ENCODE data around the gene RXFP4. TPM values are rescaled to one million over a fixed set of nuclear protein-coding genes. Genes with fewer than 3 reads are reported as not detected.
"Not testable (repeated sequence)": the region's sequence is repeated elsewhere in the genome, so short reads cannot be mapped to it uniquely, and the experiment has no call there.

Gene RXFP4
- total and polyA plus RNA-seq, 2 donors (not counting 1 experiment from before 2014, with no cell fraction given) = 0.12 TPM; not detected in 1

GRCh38 chr1:155929057-155929456, 12.4 kb upstream of the RXFP4 start:
- ATAC-seq (ENCODE audit: low read depth) (no peak), DNase-seq (no peak)
- Histone ChIP-seq H3K79me2 (ENCODE audit: control insufficient read depth, insufficient read depth, low read length) (peaks cover 67% of the 10 kb centered on the region), H3K4me2 (replicated peaks; ENCODE audit: low read depth, low read length, poor library complexity, severe bottlenecking) (no peak overlapping the region), H3K9me3 (ENCODE audit: control extremely low read depth in 1 of 3, control insufficient read depth in 2 of 3, insufficient read depth in 1 of 3, low read length in 2 of 3) (no peaks in the 10 kb centered on the region), H3K27ac (ENCODE audit: low read length in 2 of 2) (no peak overlapping the region), H3K4me3 (ENCODE audit: control extremely low read depth in 1 of 5, extremely low read depth in 1 of 5, insufficient read depth in 1 of 5, low read depth in 2 of 5, low read length in 4 of 5) (no peak overlapping the region), H3K9ac (ENCODE audit: low read length) (no peak overlapping the region), H3K36me3 (replicated peaks in 1 of 2; ENCODE audit: control extremely low read depth in 1 of 2, control insufficient read depth in 1 of 2, extremely low read depth in 1 of 2, insufficient read depth in 2 of 2, low read length in 1 of 2) (peaks cover 3 to 74% of the 10 kb centered on the region in 2 experiments), H2AFZ (ENCODE audit: insufficient read depth, low read depth, low read length, poor library complexity, severe bottlenecking) (no peak overlapping the region), H3K4me1 (ENCODE audit: control insufficient read depth in 2 of 2, insufficient read depth in 2 of 2, low read length in 2 of 2) (peaks cover 27 to 36% of the 10 kb centered on the region in 2 donors), H4K20me1 (ENCODE audit: control insufficient read depth, insufficient read depth, low read length, poor library complexity, severe bottlenecking) (peaks cover 39% of the 10 kb centered on the region), H3K27me3 (replicated peaks in 1 of 4; ENCODE audit: control extremely low read depth in 1 of 4, control insufficient read depth in 3 of 4, insufficient read depth in 4 of 4, low read length in 3 of 4) (no peaks in the 10 kb centered on the region)
- no peak overlapping the region for H3K4me3 Mint-ChIP-seq
- no peaks in the 10 kb centered on the region for H3K27me3 Mint-ChIP-seq
- intact Hi-C loops (cut with micrococcal nuclease) = no loop called here
- ChIA-PET POLR2A (no interaction called here), CTCF (interaction anchor here (1.3 kb wide), 1 partner anchor 9 kb away, joined by 6 read pairs; no protein-coding TSS in a partner anchor)
- no peaks in the 10 kb centered on the region for H3K9me3 Mint-ChIP-seq (ENCODE audit: insufficient read depth)
- TF ChIP-seq EZH2 (IDR thresholded peaks at IDR 0.05; ENCODE audit: borderline replicate concordance, insufficient read depth, low read depth, low read length, poor library complexity, severe bottlenecking) (no peak), CTCF (IDR thresholded peaks at IDR 0.05) (no peak)
- H3K4me1 Mint-ChIP-seq = peaks cover 28% of the 10 kb centered on the region
- H3K27ac Mint-ChIP-seq = no peak overlapping the region
- 93% methylated on average over 3 of the region's 5 CpGs for WGBS (ENCODE audit: insufficient coverage)

DNA sequence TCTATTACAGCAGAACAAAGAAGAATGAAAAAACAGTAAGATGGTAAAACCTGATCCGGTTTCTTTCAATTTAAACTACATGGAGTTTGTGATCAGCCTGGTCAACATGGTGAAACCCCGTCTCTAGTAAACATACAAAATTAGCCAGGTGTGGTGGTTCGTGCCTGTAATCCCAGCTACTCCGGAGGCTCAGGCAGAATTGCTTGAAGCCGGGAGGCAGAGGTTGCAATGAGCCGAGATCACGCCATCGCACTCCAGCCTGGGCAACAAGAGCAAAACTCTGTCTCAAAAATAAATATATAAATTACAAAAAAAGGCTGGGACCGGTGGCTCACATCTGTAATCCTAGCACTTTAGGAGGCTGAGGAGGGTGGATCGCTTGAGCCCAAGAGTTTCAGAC, 10.7 kb upstream of the RXFP4 start:
- H3K27me3 Mint-ChIP-seq; H3K27me3 ChIP-seq (replicated peaks in 1 of 4; ENCODE audit: control extremely low read depth in 1 of 4, control insufficient read depth in 3 of 4, insufficient read depth in 4 of 4, low read length in 3 of 4); DNase-seq; H3K4me2 ChIP-seq (replicated peaks; ENCODE audit: low read depth, low read length, poor library complexity, severe bottlenecking); ATAC-seq (ENCODE audit: low read depth); H3K9ac ChIP-seq (ENCODE audit: low read length); H3K9me3 ChIP-seq (ENCODE audit: control extremely low read depth in 1 of 3, control insufficient read depth in 2 of 3, insufficient read depth in 1 of 3, low read length in 2 of 3); H2AFZ ChIP-seq (ENCODE audit: insufficient read depth, low read depth, low read length, poor library complexity, severe bottlenecking); H3K4me3 Mint-ChIP-seq; H3K9me3 Mint-ChIP-seq (ENCODE audit: insufficient read depth); H3K4me3 ChIP-seq (ENCODE audit: control extremely low read depth in 1 of 5, extremely low read depth in 1 of 5, insufficient read depth in 1 of 5, low read depth in 2 of 5, low read length in 4 of 5): not testable (repeated sequence)
- Histone ChIP-seq H4K20me1 (ENCODE audit: control insufficient read depth, insufficient read depth, low read length, poor library complexity, severe bottlenecking) (peaks cover 39% of the 10 kb centered on the region), H3K36me3 (replicated peaks in 1 of 2; ENCODE audit: control extremely low read depth in 1 of 2, control insufficient read depth in 1 of 2, extremely low read depth in 1 of 2, insufficient read depth in 2 of 2, low read length in 1 of 2) (peaks cover 2 to 59% of the 10 kb centered on the region in 2 experiments), H3K4me1 (ENCODE audit: control insufficient read depth in 2 of 2, insufficient read depth in 2 of 2, low read length in 2 of 2) (peaks cover 31 to 42% of the 10 kb centered on the region in 2 donors), H3K27ac (ENCODE audit: low read length in 2 of 2) (peak overlapping the region in 1 of 2 donors; percentile 53), H3K79me2 (ENCODE audit: control insufficient read depth, insufficient read depth, low read length) (peaks cover 72% of the 10 kb centered on the region)
- WGBS (ENCODE audit: insufficient coverage) = 80% methylated on average over 1 of the region's 10 CpGs
- intact Hi-C loops (cut with micrococcal nuclease) = loop anchor here (5.0 kb wide), 1 partner anchor 137 kb away; no protein-coding TSS in a partner anchor
- Mint-ChIP-seq H3K4me1 (peaks cover 28% of the 10 kb centered on the region), H3K27ac (peak overlapping the region; percentile 11)
- ChIA-PET POLR2A (interaction anchor here (0.7 kb wide), 2 partner anchors 23 to 27 kb away, joined by 3 read pairs; no protein-coding TSS in a partner anchor), CTCF (interaction anchor here (0.7 to 6.3 kb wide), 4 partner anchors 14 to 1241 kb away, joined by 4 to 83 read pairs (median 6); no protein-coding TSS in a partner anchor)

All from B cell (primary cell).